Activated naive CD4-positive, alpha-beta T cell treated with anti-CD3 and anti-CD28 coated beads, Interleukin-2, amount 50 U/mL, for 24 hours (primary cell): Measurements from ENCODE around the gene TMEM248.
A peak's percentile ranks its signal among the peaks of the same experiment; 100 is the strongest.

Source experiments
- H3K27ac Mint-ChIP-seq: one replicate; pipeline ENCODE4 v1.8.0; 2021; ENCODE audit warnings: mild to moderate bottlenecking, mixed read lengths
- H3K27me3 Mint-ChIP-seq: one replicate; pipeline ENCODE4 v1.8.0; 2021; ENCODE audit warnings: mixed read lengths
- H3K36me3 Mint-ChIP-seq: one replicate; pipeline ENCODE4 v1.8.0; 2021; ENCODE audit warnings: mixed read lengths
- H3K4me1 Mint-ChIP-seq: one replicate; pipeline ENCODE4 v1.8.0; 2021; ENCODE audit warnings: mixed read lengths
- H3K4me3 Mint-ChIP-seq: one replicate; pipeline ENCODE4 v1.8.0; 2021; ENCODE audit warnings: mild to moderate bottlenecking, mixed read lengths
- H3K9me3 Mint-ChIP-seq: one replicate; pipeline ENCODE4 v1.8.0; 2021; ENCODE audit warnings: mixed read lengths

Gene TMEM248

GRCh38 chr7:66925255-66925654 lies 4.2 kb downstream of the TMEM248 start:
- Mint-ChIP-seq H3K4me3 (no peak overlapping the region), H3K27me3 (no peaks in the 10 kb centered on the region), H3K27ac (peak overlapping the region; percentile 42), H3K36me3 (peaks cover 12% of the 10 kb centered on the region), H3K4me1 (peaks cover 67% of the 10 kb centered on the region), H3K9me3 (no peaks in the 10 kb centered on the region)

GRCh38 chr7:66927348-66927948 lies 6.4 kb downstream of the TMEM248 start:
- H3K4me1 Mint-ChIP-seq: peaks cover 77% of the 10 kb centered on the region
- no peak overlapping the region for H3K4me3 Mint-ChIP-seq

GRCh38 chr7:66928388-66928787 lies 7.4 kb downstream of the TMEM248 start:
- H3K36me3 Mint-ChIP-seq: peaks cover 10% of the 10 kb centered on the region
- peak overlapping the region; percentile 83 for H3K27ac Mint-ChIP-seq
- H3K27me3 Mint-ChIP-seq: no peaks in the 10 kb centered on the region
- peaks cover 80% of the 10 kb centered on the region for H3K4me1 Mint-ChIP-seq
- no peak overlapping the region for H3K4me3 Mint-ChIP-seq
- H3K9me3 Mint-ChIP-seq: no peaks in the 10 kb centered on the region

More at GRCh38 chr7:66927348-66927948, 6.4 kb downstream of the TMEM248 start:
- Mint-ChIP-seq H3K36me3 (peaks cover 10% of the 10 kb centered on the region), H3K9me3 (no peaks in the 10 kb centered on the region), H3K27ac (peak overlapping the region; percentile 55), H3K27me3 (no peaks in the 10 kb centered on the region)

GRCh38 chr7:66929165-66929564 lies 8.1 kb downstream of the TMEM248 start:
- no peak overlapping the region for H3K4me3 Mint-ChIP-seq
- H3K9me3 Mint-ChIP-seq: no peaks in the 10 kb centered on the region
- H3K4me1 Mint-ChIP-seq: peaks cover 79% of the 10 kb centered on the region

GRCh38 chr7:66929935-66930334 lies 8.9 kb downstream of the TMEM248 start:
- Mint-ChIP-seq H3K27ac (no peak overlapping the region), H3K4me1 (peaks cover 84% of the 10 kb centered on the region), H3K36me3 (peaks cover 13% of the 10 kb centered on the region), H3K27me3 (no peaks in the 10 kb centered on the region), H3K4me3 (peak overlapping the region; percentile 55), H3K9me3 (no peaks in the 10 kb centered on the region)

More at GRCh38 chr7:66929165-66929564, 8.1 kb downstream of the TMEM248 start:
- Mint-ChIP-seq H3K27ac (no peak overlapping the region), H3K36me3 (peaks cover 13% of the 10 kb centered on the region), H3K27me3 (no peaks in the 10 kb centered on the region)

- Mint-ChIP-seq H3K27me3 (no peaks in the 10 kb centered on the region), H3K4me1 (peaks cover 83% of the 10 kb centered on the region), H3K4me3 (peak overlapping the region; percentile 55), H3K27ac (no peak overlapping the region), H3K36me3 (peaks cover 11% of the 10 kb centered on the region), H3K9me3 (no peaks in the 10 kb centered on the region)
These were observed 9.3 kb downstream of the TMEM248 start for GRCh38 chr7:66930341-66930740.

- Mint-ChIP-seq H3K4me3 (peak overlapping the region; percentile 60), H3K36me3 (peaks cover 20% of the 10 kb centered on the region), H3K27me3 (no peaks in the 10 kb centered on the region), H3K4me1 (peaks cover 84% of the 10 kb centered on the region), H3K9me3 (no peaks in the 10 kb centered on the region), H3K27ac (peak overlapping the region; percentile 81)
These were observed 12.4 kb downstream of the TMEM248 start for GRCh38 chr7:66933469-66933868.

- Mint-ChIP-seq H3K27ac (peak overlapping the region; percentile 68), H3K4me3 (peak overlapping the region; percentile 47), H3K9me3 (no peaks in the 10 kb centered on the region), H3K36me3 (peaks cover 20% of the 10 kb centered on the region), H3K27me3 (no peaks in the 10 kb centered on the region), H3K4me1 (peaks cover 46% of the 10 kb centered on the region)
These were observed 16.9 kb downstream of the TMEM248 start for GRCh38 chr7:66937940-66938339.

GRCh38 chr7:66939325-66939724 lies 18.3 kb downstream of the TMEM248 start:
- peaks cover 17% of the 10 kb centered on the region for H3K36me3 Mint-ChIP-seq
- no peak overlapping the region for H3K27ac Mint-ChIP-seq
- H3K27me3 Mint-ChIP-seq: no peaks in the 10 kb centered on the region
- H3K9me3 Mint-ChIP-seq: no peaks in the 10 kb centered on the region
- no peak overlapping the region for H3K4me3 Mint-ChIP-seq
- peaks cover 36% of the 10 kb centered on the region for H3K4me1 Mint-ChIP-seq

GRCh38 chr7:66946545-66946944 lies 25.5 kb downstream of the TMEM248 start:
- no peak overlapping the region for H3K27ac Mint-ChIP-seq
- no peaks in the 10 kb centered on the region for H3K9me3 Mint-ChIP-seq
- peaks cover 15% of the 10 kb centered on the region for H3K36me3 Mint-ChIP-seq
- no peaks in the 10 kb centered on the region for H3K27me3 Mint-ChIP-seq
- H3K4me1 Mint-ChIP-seq: no peaks in the 10 kb centered on the region
- H3K4me3 Mint-ChIP-seq: no peak overlapping the region

- Mint-ChIP-seq H3K27me3 (no peaks in the 10 kb centered on the region), H3K36me3 (peaks cover 15% of the 10 kb centered on the region), H3K4me3 (no peak overlapping the region), H3K9me3 (no peaks in the 10 kb centered on the region), H3K27ac (no peak overlapping the region), H3K4me1 (no peaks in the 10 kb centered on the region)
These were observed 27.6 kb downstream of the TMEM248 start for GRCh38 chr7:66948480-66949109.

- Mint-ChIP-seq H3K36me3 (peaks cover 13% of the 10 kb centered on the region), H3K27me3 (no peaks in the 10 kb centered on the region), H3K4me1 (no peaks in the 10 kb centered on the region), H3K27ac (no peak overlapping the region), H3K9me3 (no peaks in the 10 kb centered on the region), H3K4me3 (no peak overlapping the region)
These were observed 29.3 kb downstream of the TMEM248 start for GRCh38 chr7:66950311-66950710.

GRCh38 chr7:66950763-66951162 lies 29.7 kb downstream of the TMEM248 start:
- H3K27ac Mint-ChIP-seq: no peak overlapping the region
- H3K27me3 Mint-ChIP-seq: no peaks in the 10 kb centered on the region
- H3K36me3 Mint-ChIP-seq: peaks cover 13% of the 10 kb centered on the region
- no peaks in the 10 kb centered on the region for H3K4me1 Mint-ChIP-seq
- H3K9me3 Mint-ChIP-seq: no peaks in the 10 kb centered on the region
- no peak overlapping the region for H3K4me3 Mint-ChIP-seq

- no peaks in the 10 kb centered on the region for H3K27me3 Mint-ChIP-seq
- H3K36me3 Mint-ChIP-seq: peaks cover 13% of the 10 kb centered on the region
- no peak overlapping the region for H3K4me3 Mint-ChIP-seq
- H3K9me3 Mint-ChIP-seq: no peaks in the 10 kb centered on the region
- peaks cover 4% of the 10 kb centered on the region for H3K4me1 Mint-ChIP-seq
- H3K27ac Mint-ChIP-seq: no peak overlapping the region
These were observed 31.5 kb downstream of the TMEM248 start for GRCh38 chr7:66952343-66953043.

- H3K9me3 Mint-ChIP-seq: no peaks in the 10 kb centered on the region
- no peak overlapping the region for H3K4me3 Mint-ChIP-seq
- H3K27ac Mint-ChIP-seq: no peak overlapping the region
- H3K36me3 Mint-ChIP-seq: peaks cover 13% of the 10 kb centered on the region
- peaks cover 4% of the 10 kb centered on the region for H3K4me1 Mint-ChIP-seq
- no peaks in the 10 kb centered on the region for H3K27me3 Mint-ChIP-seq
These were observed 32.0 kb downstream of the TMEM248 start for GRCh38 chr7:66953044-66953427.

GRCh38 chr7:66957595-66958290 lies 36.7 kb downstream of the TMEM248 start:
- H3K9me3 Mint-ChIP-seq: no peaks in the 10 kb centered on the region
- no peak overlapping the region for H3K4me3 Mint-ChIP-seq
- H3K27ac Mint-ChIP-seq: peak overlapping the region; percentile 52
- H3K36me3 Mint-ChIP-seq: peaks cover 2% of the 10 kb centered on the region
- H3K27me3 Mint-ChIP-seq: no peaks in the 10 kb centered on the region
- H3K4me1 Mint-ChIP-seq: peaks cover 4% of the 10 kb centered on the region
